Small intestine (tissue), 7 donors: Measurements from ENCODE around the gene OR2B6. TPM values are rescaled to one million over a fixed set of nuclear protein-coding genes. Genes with fewer than 3 reads are reported as not detected.

Experiments used
- DNase-seq, 2 donors: peaks; one replicate each; pipeline versions ENCODE4 v3.0.0 to v3.0.0-alpha.2; 2013
- FAIRE-seq: peaks from 2 replicates; lab custom pipeline; 2012; peaks lifted over from hg19 to GRCh38; lab: Jason Lieb, UNC
- H3K27ac ChIP-seq, 3 donors: one replicate each; pipeline ENCODE4 v1.5.1; 2013; ENCODE audit warnings: low read length in 2 of 3, mild to moderate bottlenecking in 2 of 3, control low read depth in 1 of 3, inconsistent platforms in 1 of 3, low read depth in 1 of 3, moderate library complexity in 1 of 3
- H3K27me3 ChIP-seq, 3 donors: one replicate each; pipeline ENCODE4 v1.6.1; 2013; ENCODE audit warnings: low read length in 3 of 3, inconsistent platforms in 1 of 3; ENCODE audit not compliant: control insufficient read depth in 3 of 3, insufficient read depth in 3 of 3
- H3K36me3 ChIP-seq, 3 donors: one replicate each; pipeline ENCODE4 v1.6.1; 2013; ENCODE audit warnings: low read length in 3 of 3, inconsistent platforms in 1 of 3, low read depth in 1 of 3, mild to moderate bottlenecking in 1 of 3, moderate library complexity in 1 of 3; ENCODE audit not compliant: control insufficient read depth in 3 of 3, insufficient read depth in 2 of 3
- H3K4me1 ChIP-seq, 3 donors: one replicate each; pipeline ENCODE4 v1.6.1; 2013; ENCODE audit warnings: low read length in 2 of 3, inconsistent platforms in 1 of 3, low read depth in 1 of 3, mild to moderate bottlenecking in 1 of 3, moderate library complexity in 1 of 3; ENCODE audit not compliant: control insufficient read depth in 3 of 3, insufficient read depth in 2 of 3
- H3K4me3 ChIP-seq, 3 donors: one replicate each; pipeline ENCODE4 v1.5.1; 2013; ENCODE audit warnings: low read length in 3 of 3, control low read depth in 1 of 3, inconsistent platforms in 1 of 3, low read depth in 1 of 3, mild to moderate bottlenecking in 1 of 3, moderate library complexity in 1 of 3
- H3K9me3 ChIP-seq, 2 donors: one replicate each; pipeline ENCODE4 v1.6.1; 2013; ENCODE audit warnings: low read depth in 1 of 2, low read length in 1 of 2; ENCODE audit not compliant: control insufficient read depth in 2 of 2, insufficient read depth in 1 of 2
- WGBS, 3 donors: extraction: QIAGEN DNeasy Blood & Tissue Kit; methylation state at CpG; one replicate each; pipeline ENCODE4 v1.1.7; 2013; 5-methylcytosine and 5-hydroxymethylcytosine counted together
- polyA plus RNA-seq, 4 donors: library from polyadenylated mRNA; stranded (reverse) in 3 of 4; unstranded in 1 of 4; fragments of 200-250 nt in 3 of 4; fragments of 120-200 nt in 1 of 4; gene quantifications; one replicate each; pipeline versions ENCODE4 v1.2.1 to v1.2.3, GENCODE V29; 2013
- donor health status: healthy with polysubstance abuse.
- donor health status: control.
- donor health status: control.
- donor health status: Bipolar disorder and iron deficiency.
- donor health status: healthy.

OR2B6 gene
- polyA plus RNA-seq, 4 donors, result 0.12 TPM; not detected in 3

DNA sequence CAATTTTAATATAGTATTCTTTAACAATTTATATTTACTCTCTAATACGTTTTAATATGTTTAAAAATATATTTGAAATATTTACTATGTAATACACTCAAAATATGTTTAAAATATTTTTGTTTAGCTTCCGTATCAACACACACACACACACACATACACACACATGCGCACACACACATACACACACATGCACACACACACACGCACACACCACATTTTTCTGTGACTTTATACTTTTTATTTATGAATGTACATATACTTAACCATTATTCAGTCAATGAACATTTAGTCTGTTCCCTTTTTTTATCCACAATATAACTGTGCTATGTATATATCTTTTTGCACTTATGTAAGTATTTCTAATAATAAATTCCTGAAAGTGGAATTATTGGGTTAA is 15.7 kb downstream of the OR2B6 start:
- WGBS, 3 donors, result 85 to 86% (median 85%) methylated on average over 4 of the region's 4 CpGs
- no peaks in the 10 kb centered on the region for H3K36me3 ChIP-seq
- DNase-seq (no peak), FAIRE-seq (no peak)
- H3K4me1 ChIP-seq, result no peaks in the 10 kb centered on the region
- H3K27me3 ChIP-seq, result peaks cover 0 to 6% (median 5%) of the 10 kb centered on the region in 3 donors
- no peaks in the 10 kb centered on the region for H3K9me3 ChIP-seq
- H3K27ac ChIP-seq, result no peak overlapping the region
- H3K4me3 ChIP-seq, result no peak overlapping the region

GRCh38 chr6:27977387-27977786 is 20.3 kb downstream of the OR2B6 start:
- Histone ChIP-seq H3K27me3 (peaks cover 0 to 8% (median 6%) of the 10 kb centered on the region in 3 donors), H3K27ac (no peak overlapping the region), H3K36me3 (no peaks in the 10 kb centered on the region), H3K4me1 (no peaks in the 10 kb centered on the region), H3K4me3 (no peak overlapping the region), H3K9me3 (no peaks in the 10 kb centered on the region)
- FAIRE-seq (no peak), DNase-seq (no peak)
- WGBS, 3 donors, result 52 to 58% (median 57%) methylated on average over 8 of the region's 8 CpGs

DNA sequence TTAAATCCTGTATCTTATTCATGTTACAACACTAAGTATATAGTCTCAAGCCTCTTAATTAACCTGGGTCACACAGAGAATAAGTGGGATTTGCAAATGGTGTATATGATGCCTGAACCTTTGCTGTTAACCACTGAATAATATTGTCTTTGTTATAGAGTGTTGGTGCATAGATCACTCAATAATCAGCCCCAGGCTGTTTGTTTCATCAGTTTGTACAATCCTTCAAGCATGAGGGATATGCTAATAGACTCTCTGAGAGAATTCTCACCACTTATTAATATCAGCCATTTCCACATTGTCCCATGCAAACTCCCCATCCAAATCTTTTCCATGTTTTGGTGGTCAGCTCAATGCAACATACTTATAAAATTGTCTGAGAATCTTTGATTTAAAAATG is 21.7 kb downstream of the OR2B6 start:
- Histone ChIP-seq H3K27ac (no peak overlapping the region), H3K9me3 (no peaks in the 10 kb centered on the region), H3K4me3 (no peak overlapping the region), H3K27me3 (peaks cover 0 to 8% (median 6%) of the 10 kb centered on the region in 3 donors), H3K36me3 (no peaks in the 10 kb centered on the region), H3K4me1 (no peaks in the 10 kb centered on the region)
- FAIRE-seq (no peak), DNase-seq (no peak)

DNA sequence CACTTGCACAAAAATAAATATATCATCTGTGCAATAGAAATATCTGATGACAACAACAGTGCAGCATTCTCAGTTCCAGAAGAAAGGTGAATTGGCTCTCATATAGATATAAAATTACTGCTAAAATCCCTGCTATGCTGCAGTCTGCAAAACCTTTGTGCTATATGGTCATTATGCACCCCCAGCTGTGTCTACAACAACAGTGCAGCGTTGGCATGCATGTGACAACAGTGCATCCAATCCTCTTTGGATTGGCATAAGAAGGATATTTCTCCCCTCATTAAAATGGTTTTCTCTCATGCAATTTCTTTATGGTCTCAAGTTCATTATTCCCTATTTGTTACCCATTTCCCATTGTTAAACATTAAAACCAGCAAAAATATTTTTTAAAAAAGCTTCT is 23.1 kb downstream of the OR2B6 start:
- no peak for DNase-seq

DNA sequence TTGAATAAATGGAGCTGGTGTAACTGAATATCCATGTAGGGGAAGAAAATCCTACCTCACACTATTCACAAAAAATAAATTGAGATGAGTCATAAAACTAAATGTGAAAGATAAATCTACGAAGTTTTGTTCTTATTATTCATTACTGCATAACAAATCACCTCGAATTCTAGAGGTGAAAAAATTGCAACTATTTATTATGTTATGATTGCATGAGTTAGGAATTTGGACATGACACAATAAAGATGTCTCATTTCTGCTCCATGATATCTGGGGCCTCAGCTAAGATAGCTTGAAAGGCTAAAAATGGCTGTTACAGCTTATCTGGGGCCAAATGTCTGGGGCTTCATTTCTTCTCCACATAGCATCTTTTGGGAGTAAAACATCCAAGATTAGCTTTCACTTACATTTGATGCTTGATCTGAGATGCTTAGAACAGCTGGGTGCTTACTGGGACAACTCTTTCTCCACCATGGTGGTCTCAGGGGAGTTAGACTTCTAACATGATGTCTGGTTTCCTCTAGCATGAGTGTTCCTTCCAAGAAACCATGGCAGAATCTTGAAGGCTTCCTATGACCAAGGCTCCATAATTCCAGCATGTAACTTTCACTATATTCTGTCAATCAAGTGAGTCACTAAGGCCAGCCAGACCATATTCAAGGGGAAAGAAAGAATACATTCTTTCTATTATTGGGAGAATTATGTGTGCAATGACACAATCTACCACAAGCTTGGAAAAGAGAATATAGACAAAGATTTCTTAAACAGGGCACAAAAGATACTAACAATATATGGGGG is 30.1 kb downstream of the OR2B6 start:
- DNase-seq (no peak), FAIRE-seq (no peak)
- Histone ChIP-seq H3K36me3 (no peaks in the 10 kb centered on the region), H3K9me3 (no peaks in the 10 kb centered on the region), H3K4me1 (no peaks in the 10 kb centered on the region), H3K27ac (no peak overlapping the region), H3K27me3 (peaks cover 0 to 4% (median 3%) of the 10 kb centered on the region in 3 donors), H3K4me3 (no peak overlapping the region)
- 36 to 49% (median 41%) methylated on average over 2 of the region's 2 CpGs for WGBS, 3 donors

More for the DNA sequence above, 23.1 kb downstream of the OR2B6 start:
- no peak for FAIRE-seq
- Histone ChIP-seq H3K4me1 (no peaks in the 10 kb centered on the region), H3K9me3 (no peaks in the 10 kb centered on the region), H3K27me3 (peaks cover 0 to 8% (median 6%) of the 10 kb centered on the region in 3 donors), H3K36me3 (no peaks in the 10 kb centered on the region), H3K4me3 (no peak overlapping the region), H3K27ac (no peak overlapping the region)
- 35 to 42% (median 37%) methylated on average over 1 of the region's 1 CpG for WGBS, 3 donors

GRCh38 chr6:27994616-27995015 is 37.6 kb downstream of the OR2B6 start:
- H3K9me3 ChIP-seq, result no peaks in the 10 kb centered on the region
- no peak overlapping the region for H3K27ac ChIP-seq
- no peaks in the 10 kb centered on the region for H3K36me3 ChIP-seq
- no peaks in the 10 kb centered on the region for H3K4me1 ChIP-seq
- no peak for FAIRE-seq
- H3K4me3 ChIP-seq, result no peak overlapping the region
- WGBS, 3 donors, result 29 to 45% (median 40%) methylated on average over 2 of the region's 2 CpGs
- peaks cover 0 to 4% (median 0%) of the 10 kb centered on the region in 3 donors for H3K27me3 ChIP-seq
- DNase-seq, result no peak

GRCh38 chr6:28000351-28001045 is 43.5 kb downstream of the OR2B6 start:
- Histone ChIP-seq H3K36me3 (no peaks in the 10 kb centered on the region), H3K4me3 (no peak overlapping the region), H3K27me3 (peaks cover 0 to 6% (median 2%) of the 10 kb centered on the region in 3 donors), H3K4me1 (no peaks in the 10 kb centered on the region), H3K9me3 (no peaks in the 10 kb centered on the region), H3K27ac (no peak overlapping the region)
- DNase-seq, result no peak
- no peak for FAIRE-seq
- 80 to 85% (median 84%) methylated on average over 15 of the region's 15 CpGs for WGBS, 3 donors

- Histone ChIP-seq H3K9me3 (no peaks in the 10 kb centered on the region), H3K4me3 (no peak overlapping the region), H3K36me3 (no peaks in the 10 kb centered on the region), H3K27me3 (peaks cover 0 to 6% (median 2%) of the 10 kb centered on the region in 3 donors), H3K4me1 (no peaks in the 10 kb centered on the region), H3K27ac (no peak overlapping the region)
- no peak for FAIRE-seq
- DNase-seq, result no peak
- WGBS, 3 donors, result 42 to 62% (median 46%) methylated on average over 15 of the region's 15 CpGs
Observed at GRCh38 chr6:28001351-28001750, 44.3 kb downstream of the OR2B6 start.
